Stomach (tissue), 9 donors: ENCODE results near the gene ROCK2. TPM values are rescaled to one million over a fixed set of nuclear protein-coding genes. Genes with fewer than 3 reads are reported as not detected.

Source experiments
- DNase-seq, 2 donors: peaks; one replicate each; pipeline versions ENCODE4 v3.0.0 to v3.0.0-alpha.2; 2013 to 2019
- H3K27ac ChIP-seq, 5 donors: fragments of 200-600 bp in 4 of 5; sonication (generic) in 4 of 5; one replicate each; pipeline ENCODE4 v1.5.1; 2013 to 2019; ENCODE audit warnings: mild to moderate bottlenecking in 1 of 5, moderate library complexity in 1 of 5
- H3K27me3 ChIP-seq, 3 donors: fragments of 200-600 bp; sonication (generic); one replicate each; pipeline ENCODE4 v1.5.1; 2017 to 2019; ENCODE audit warnings: mixed run types in 1 of 3
- H3K36me3 ChIP-seq, 4 donors: fragments of 200-600 bp; sonication (generic); 1 replicate in 3 of 4; 2 replicates in 1 of 4; pipeline ENCODE4 v1.5.1; 2016 to 2019
- H3K4me1 ChIP-seq, 4 donors: fragments of 200-600 bp; sonication (generic); one replicate each; pipeline ENCODE4 v1.5.1; 2016 to 2019
- H3K4me3 ChIP-seq, 4 donors: fragments of 200-600 bp; sonication (generic) in 3 of 4; one replicate each; pipeline ENCODE4 v1.5.1; 2016 to 2019; ENCODE audit warnings: mild to moderate bottlenecking in 1 of 4
- H3K9me3 ChIP-seq, 4 donors: fragments of 200-600 bp; sonication (generic); one replicate each; pipeline ENCODE4 v1.5.1; 2016 to 2019
- EP300 ChIP-seq: sonication (generic); formaldehyde crosslinking; IDR thresholded peaks from one replicate; pipeline ENCODE4 v1.6.1; 2017; ENCODE audit warnings: antibody characterized with exemption
- POLR2A ChIP-seq, 4 donors: fragments of 450-650 bp; IDR thresholded peaks; one replicate each; pipeline ENCODE4 v1.6.1; 2016; ENCODE audit warnings: antibody characterized with exemption in 4 of 4, control low read depth in 2 of 4, mild to moderate bottlenecking in 1 of 4, moderate library complexity in 1 of 4
- POLR2AphosphoS5 ChIP-seq, 3 donors: sonication (generic); formaldehyde crosslinking; IDR thresholded peaks; one replicate each; pipeline ENCODE4 v1.6.1; 2016; ENCODE audit warnings: antibody characterized with exemption in 3 of 3
- WGBS, 5 donors: extraction: QIAGEN DNeasy Blood & Tissue Kit in 3 of 5; methylation state at CpG; one replicate each; pipeline versions ENCODE4 v1.1.5 to v1.1.7; 2013 to 2018; 5-methylcytosine and 5-hydroxymethylcytosine counted together
- intact Hi-C: fragments of 100-400 bp; cut with DNase I; formaldehyde crosslinking; loops from one replicate; pipeline ENCODE4 v1.15.1; 2023; ENCODE audit warnings: low total_unique reads
- polyA plus RNA-seq, 3 donors: library from polyadenylated mRNA; stranded (reverse); fragments of 200-250 nt; gene quantifications; one replicate each; pipeline ENCODE4 v1.2.3, GENCODE V29; 2013
- small RNA-seq, 4 donors: library from RNA; depleted of rRNA; stranded (forward); fragments of <200 nt; gene quantifications; one replicate each; pipeline ENCODE3, GENCODE V24; 2016
- total RNA-seq, 5 donors: library from RNA; depleted of rRNA; stranded (reverse); fragments of >200 nt; gene quantifications; one replicate each; pipeline versions ENCODE4 v1.1.0 to v1.2.3, GENCODE V29; 2014 to 2016
- TF ChIP-seq, protein P1 (sequence below), 7 experiments: fragments of 450-650 bp in 4 of 7; fragments of 200-600 bp in 3 of 7; sonication (generic) in 3 of 7; IDR thresholded peaks; one replicate each; pipeline ENCODE4 v1.5.1; 2016 to 2019; ENCODE audit warnings: antibody characterized with exemption in 7 of 7, control low read depth in 2 of 7, mild to moderate bottlenecking in 1 of 7
- donor health status: healthy with polysubstance abuse.
- donor health status: Bipolar disorder and iron deficiency.
- donor health status: healthy.

ROCK2 gene
- total and polyA plus RNA-seq, 8 donors: 5.6 to 113 (median 35.9) TPM

DNA sequence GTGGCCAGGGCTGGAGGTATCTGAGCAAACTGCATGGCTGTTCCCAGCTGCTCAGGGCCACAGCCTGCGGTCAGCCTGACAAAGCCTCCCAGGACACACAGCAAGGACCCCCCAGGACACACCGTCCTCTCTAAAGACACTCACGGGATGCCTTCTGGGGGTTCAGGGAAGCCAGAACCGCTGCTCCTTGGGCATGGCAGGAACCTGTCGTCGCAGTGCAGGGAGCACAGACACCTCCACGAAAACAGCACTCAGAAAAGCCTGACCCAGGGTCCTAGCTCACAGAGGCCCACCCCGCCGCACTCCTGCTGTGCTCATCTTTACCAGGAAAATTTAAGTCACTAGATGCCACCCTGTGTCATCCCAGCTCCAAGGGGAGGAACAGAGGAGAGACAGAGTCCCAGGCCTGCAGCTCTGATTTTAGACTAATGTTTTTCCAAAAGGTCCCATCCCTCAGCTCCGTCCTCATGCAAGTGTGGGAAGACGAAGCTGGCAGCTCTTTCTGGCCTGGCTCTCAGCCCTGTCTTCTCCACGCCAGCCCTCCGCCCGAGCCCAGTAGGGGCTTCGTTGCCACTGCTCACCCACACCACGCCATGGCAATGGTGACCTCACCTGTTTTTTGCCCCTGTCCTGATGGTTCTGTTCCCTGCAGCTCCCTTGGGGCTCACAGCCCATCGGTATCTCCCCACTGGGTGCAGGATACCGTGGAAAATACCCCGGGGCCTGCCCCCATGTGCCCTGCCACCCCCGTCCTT lies 213.1 kb downstream of the ROCK2 start:
- WGBS, 5 donors: 89 to 95% (median 94%) methylated on average over 18 to 20 of the region's 20 CpGs
- H3K9me3 ChIP-seq: no peaks in the 10 kb centered on the region
- no peak for DNase-seq
- no peak overlapping the region for H3K27ac ChIP-seq
- H3K27me3 ChIP-seq: no peaks in the 10 kb centered on the region
- H3K4me1 ChIP-seq: peaks cover 24 to 56% (median 34%) of the 10 kb centered on the region in 4 donors
- intact Hi-C loops: loop anchor here (10.0 kb wide), 2 partner anchors 313 to 453 kb away; no protein-coding TSS in a partner anchor
- no peak overlapping the region for H3K4me3 ChIP-seq
- H3K36me3 ChIP-seq: no peaks in the 10 kb centered on the region
- no peak for TF ChIP-seq POLR2AphosphoS5 (IDR thresholded peaks at IDR 0.05)
- TF ChIP-seq, protein P1, sequence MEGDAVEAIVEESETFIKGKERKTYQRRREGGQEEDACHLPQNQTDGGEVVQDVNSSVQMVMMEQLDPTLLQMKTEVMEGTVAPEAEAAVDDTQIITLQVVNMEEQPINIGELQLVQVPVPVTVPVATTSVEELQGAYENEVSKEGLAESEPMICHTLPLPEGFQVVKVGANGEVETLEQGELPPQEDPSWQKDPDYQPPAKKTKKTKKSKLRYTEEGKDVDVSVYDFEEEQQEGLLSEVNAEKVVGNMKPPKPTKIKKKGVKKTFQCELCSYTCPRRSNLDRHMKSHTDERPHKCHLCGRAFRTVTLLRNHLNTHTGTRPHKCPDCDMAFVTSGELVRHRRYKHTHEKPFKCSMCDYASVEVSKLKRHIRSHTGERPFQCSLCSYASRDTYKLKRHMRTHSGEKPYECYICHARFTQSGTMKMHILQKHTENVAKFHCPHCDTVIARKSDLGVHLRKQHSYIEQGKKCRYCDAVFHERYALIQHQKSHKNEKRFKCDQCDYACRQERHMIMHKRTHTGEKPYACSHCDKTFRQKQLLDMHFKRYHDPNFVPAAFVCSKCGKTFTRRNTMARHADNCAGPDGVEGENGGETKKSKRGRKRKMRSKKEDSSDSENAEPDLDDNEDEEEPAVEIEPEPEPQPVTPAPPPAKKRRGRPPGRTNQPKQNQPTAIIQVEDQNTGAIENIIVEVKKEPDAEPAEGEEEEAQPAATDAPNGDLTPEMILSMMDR (IDR thresholded peaks at IDR 0.05): no peak
- no peak for TF ChIP-seq POLR2A (IDR thresholded peaks at IDR 0.05)
- TF ChIP-seq EP300: no peak

Small RNA genes within 50 kb of the gene (small RNA-seq; reads per million reads assigned to genes)
- 0 reads per million in 4 donors for gene RNU6-1081P

Other genes with a start within 250 kb of the ROCK2 start
- gene SLC66A3, start 189.2 kb downstream of the ROCK2 start, total RNA-seq: 10 to 100 TPM in 4 of 5 donors, not detected in 1; 22.9 to 55.1 (median 32.3) TPM
- gene SLC66A3, start 189.2 kb downstream of the ROCK2 start, polyA plus RNA-seq: 10 to 100 TPM; 12.1 to 18.5 (median 14.7) TPM
- 10 to 100 TPM in 4 of 5 donors, under 1 TPM in 1; 0.58 to 32.1 (median 13.8) TPM for gene E2F6, start 121.5 kb upstream of the ROCK2 start, total RNA-seq
- gene E2F6, start 121.5 kb upstream of the ROCK2 start, polyA plus RNA-seq: 1 to 10 TPM; 5.6 to 7.5 (median 6.9) TPM
- gene GREB1, start 189.4 kb upstream of the ROCK2 start, total RNA-seq: 10 to 100 TPM in 3 of 5 donors, 1 to 10 TPM in 2; 1.3 to 37.9 (median 11.0) TPM
- 1 to 10 TPM in 2 of 3 donors, under 1 TPM in 1; 0.88 to 2.4 (median 1.5) TPM for gene GREB1, start 189.4 kb upstream of the ROCK2 start, polyA plus RNA-seq